HG02798 (cell line): ENCODE data around the gene NISCH.
A peak's percentile ranks its signal among the peaks of the same experiment; 100 is the strongest.

ENCODE experiments used
- ATAC-seq: cut with Tn5 transposase; IDR thresholded peaks from one replicate; pipeline ENCODE4 v1.9.1; 2021; ENCODE audit warnings: mild to moderate bottlenecking; ENCODE audit not compliant: unreplicated experiment, poor library complexity

The NISCH gene

GRCh38 chr3:52533623-52534280 is 78.3 kb downstream of the NISCH start, which contains the start of gene NT5DC2:
NT5DC2 (minus strand) TSS chr3:52533857; CDS start chr3:52533737, 120 bp downstream.
- peak; percentile 31 for ATAC-seq

- no peak for ATAC-seq
Measured at GRCh38 chr3:52534281-52535183, 79.1 kb downstream of the NISCH start.

GRCh38 chr3:52535411-52536111 is 80.2 kb downstream of the NISCH start:
- ATAC-seq: no peak

- no peak for ATAC-seq
Measured at GRCh38 chr3:52536112-52536368, 80.6 kb downstream of the NISCH start.

GRCh38 chr3:52536369-52537164 is 81.2 kb downstream of the NISCH start, which contains the start of gene UQCC5:
UQCC5 (plus strand) TSS chr3:52536605; CDS start chr3:52536756, 151 bp downstream.
- peak; percentile 92 for ATAC-seq

- no peak for ATAC-seq
Measured at GRCh38 chr3:52537165-52537620, 81.8 kb downstream of the NISCH start.

GRCh38 chr3:52537726-52538421 is 82.5 kb downstream of the NISCH start:
- ATAC-seq: no peak

- no peak for ATAC-seq
Measured at GRCh38 chr3:52539010-52539653, 83.7 kb downstream of the NISCH start.

GRCh38 chr3:52541050-52541449 is 85.6 kb downstream of the NISCH start:
- ATAC-seq: no peak
